Prostate gland (tissue), 2 donors: ENCODE data around the gene FSIP2.

Experiments used
- CTCF ChIP-seq, 4 experiments: fragments of 200-600 bp in 2 of 4; fragments of 450-650 bp in 2 of 4; sonication (generic) in 2 of 4; IDR thresholded peaks; 1 replicate in 3 of 4; 2 replicates in 1 of 4; pipeline ENCODE4 v1.5.1; 2016 to 2019; ENCODE audit warnings: antibody characterized with exemption in 4 of 4, mild to moderate bottlenecking in 2 of 4, moderate library complexity in 2 of 4
- POLR2A ChIP-seq: fragments of 450-650 bp; IDR thresholded peaks from one replicate; pipeline ENCODE4 v1.6.1; 2016; ENCODE audit warnings: antibody characterized with exemption, mild to moderate bottlenecking
- POLR2AphosphoS5 ChIP-seq: sonication (generic); formaldehyde crosslinking; IDR thresholded peaks from one replicate; pipeline ENCODE4 v1.6.1; 2017; ENCODE audit warnings: antibody characterized with exemption

- no peak for TF ChIP-seq CTCF (IDR thresholded peaks at IDR 0.05)
- TF ChIP-seq POLR2A: no peak
- no peak for TF ChIP-seq POLR2AphosphoS5
Measured at GRCh38 chr2:185854885-185855284, 116.3 kb downstream of the FSIP2 start.
